MM.1S (cell line): Measurements from ENCODE around the gene PTTG1IP2.

Experiments used
- DNase-seq: peaks from one replicate; pipeline ENCODE4 v3.0.0-alpha.2; 2015
- H2AFZ ChIP-seq: fragments of 300-600 bp; sonication (generic); 2 replicates; pipeline ENCODE4 v1.6.0; 2016; ENCODE audit warnings: antibody characterized with exemption, low read length
- H3F3A ChIP-seq: fragments of 300-600 bp; sonication (generic); 2 replicates; pipeline ENCODE4 v1.6.1; 2016; ENCODE audit warnings: mild to moderate bottlenecking, antibody characterized with exemption, low read length, moderate library complexity, mixed read lengths; ENCODE audit not compliant: insufficient read depth
- H3K27ac ChIP-seq: fragments of 300-600 bp; sonication (generic); 2 replicates; pipeline ENCODE4 v1.5.1; 2016; ENCODE audit warnings: mild to moderate bottlenecking, low read length
- H3K27me3 ChIP-seq: fragments of 300-600 bp; sonication (generic); replicated peaks from 2 replicates; pipeline ENCODE4 v1.6.0; 2016; ENCODE audit warnings: low read length; ENCODE audit not compliant: insufficient read depth
- H3K36me3 ChIP-seq: fragments of 300-600 bp; sonication (generic); replicated peaks from 2 replicates; pipeline ENCODE4 v1.6.1; 2016; ENCODE audit warnings: mild to moderate bottlenecking, low read length, mixed read lengths; ENCODE audit not compliant: insufficient read depth
- H3K4me1 ChIP-seq: fragments of 300-600 bp; sonication (generic); 2 replicates; pipeline ENCODE4 v1.6.1; 2016; ENCODE audit warnings: low read length, mixed read lengths
- H3K4me2 ChIP-seq: fragments of 300-600 bp; sonication (generic); 2 replicates; pipeline ENCODE4 v1.6.0; 2016; ENCODE audit warnings: low read depth, low read length
- H3K4me3 ChIP-seq: fragments of 300-600 bp; sonication (generic); 2 replicates; pipeline ENCODE4 v1.5.1; 2016; ENCODE audit warnings: low read length, mixed read lengths
- H3K79me2 ChIP-seq: fragments of 300-600 bp; sonication (generic); 2 replicates; pipeline ENCODE4 v1.6.1; 2016; ENCODE audit warnings: mixed run types, low read length, mixed read lengths
- H3K9ac ChIP-seq: fragments of 300-600 bp; sonication (generic); 2 replicates; pipeline ENCODE4 v1.6.1; 2016; ENCODE audit warnings: low read length, mixed read lengths
- H3K9me2 ChIP-seq: fragments of 300-600 bp; sonication (generic); replicated peaks from 2 replicates; pipeline ENCODE4 v1.6.1; 2016; ENCODE audit warnings: mild to moderate bottlenecking, low read length, mixed read lengths; ENCODE audit not compliant: insufficient read depth
- H3K9me3 ChIP-seq: fragments of 300-600 bp; sonication (generic); replicated peaks from 2 replicates; pipeline ENCODE4 v1.6.1; 2016; ENCODE audit warnings: mild to moderate bottlenecking, low read length, mixed read lengths; ENCODE audit not compliant: insufficient read depth
- H4K20me1 ChIP-seq: fragments of 300-600 bp; sonication (generic); 2 replicates; pipeline ENCODE4 v1.6.1; 2016; ENCODE audit warnings: mild to moderate bottlenecking, low read length, moderate library complexity, mixed read lengths; ENCODE audit not compliant: insufficient read depth
- EZH2 ChIP-seq: fragments of 300-600 bp; sonication (generic); optimal IDR thresholded peaks from 2 replicates; pipeline ENCODE3; 2017; ENCODE audit warnings: low read depth, mild to moderate bottlenecking, antibody characterized with exemption, low read length, mixed read lengths
- EZH2phosphoT487 ChIP-seq: fragments of 300-600 bp; sonication (generic); IDR thresholded peaks from 2 replicates; pipeline ENCODE4 v1.6.1; 2018; ENCODE audit warnings: antibody characterized with exemption, low read length
- TF ChIP-seq, protein P1 (sequence below): fragments of 300-600 bp; sonication (generic); IDR thresholded peaks from 2 replicates; pipeline ENCODE4 v1.5.1; 2016; ENCODE audit warnings: antibody characterized with exemption, low read length, mixed read lengths

PTTG1IP2 gene

DNA sequence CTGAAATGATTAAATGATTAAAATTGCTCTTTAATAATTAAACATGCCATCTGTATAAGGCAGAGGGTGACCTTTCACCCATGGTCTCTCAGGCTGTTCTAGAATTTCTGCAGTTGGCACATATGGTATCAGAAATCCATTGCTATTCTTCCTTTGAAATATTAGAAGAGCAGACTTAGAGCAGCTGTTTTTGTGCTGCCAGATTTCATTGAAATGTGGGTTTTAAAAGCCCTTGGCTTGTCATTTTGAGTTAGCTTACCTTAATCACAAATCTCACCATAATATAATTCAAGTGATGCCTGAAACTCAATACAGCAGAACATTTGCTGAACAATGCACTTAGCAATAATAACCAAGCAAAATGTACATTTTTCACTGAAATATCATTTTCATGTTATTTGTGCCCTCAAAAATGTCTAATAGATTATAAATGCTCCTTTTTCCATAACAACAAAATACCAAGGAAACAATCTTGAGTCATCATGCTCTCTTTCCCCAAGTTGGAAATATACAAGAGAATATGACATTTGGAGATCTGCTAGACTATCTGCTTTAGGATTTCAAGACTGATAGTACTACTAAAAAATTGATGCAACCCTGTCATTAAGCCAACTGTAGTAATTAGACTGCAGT, 16.1 kb upstream of the PTTG1IP2 start:
- no peak for DNase-seq
- Histone ChIP-seq H3F3A (no peaks in the 10 kb centered on the region), H3K4me2 (no peak overlapping the region), H3K79me2 (no peaks in the 10 kb centered on the region), H3K9me2 (no peaks in the 10 kb centered on the region), H2AFZ (no peak overlapping the region), H3K4me1 (0 out of 2 replicates have a peak, but pooled peaks cover 3% of the 10 kb centered on the region), H3K36me3 (no peaks in the 10 kb centered on the region), H3K27ac (no peak overlapping the region), H3K9me3 (no peaks in the 10 kb centered on the region), H3K4me3 (no peak overlapping the region), H3K9ac (no peak overlapping the region), H4K20me1 (no peaks in the 10 kb centered on the region), H3K27me3 (no peaks in the 10 kb centered on the region)
- TF ChIP-seq, protein P1, sequence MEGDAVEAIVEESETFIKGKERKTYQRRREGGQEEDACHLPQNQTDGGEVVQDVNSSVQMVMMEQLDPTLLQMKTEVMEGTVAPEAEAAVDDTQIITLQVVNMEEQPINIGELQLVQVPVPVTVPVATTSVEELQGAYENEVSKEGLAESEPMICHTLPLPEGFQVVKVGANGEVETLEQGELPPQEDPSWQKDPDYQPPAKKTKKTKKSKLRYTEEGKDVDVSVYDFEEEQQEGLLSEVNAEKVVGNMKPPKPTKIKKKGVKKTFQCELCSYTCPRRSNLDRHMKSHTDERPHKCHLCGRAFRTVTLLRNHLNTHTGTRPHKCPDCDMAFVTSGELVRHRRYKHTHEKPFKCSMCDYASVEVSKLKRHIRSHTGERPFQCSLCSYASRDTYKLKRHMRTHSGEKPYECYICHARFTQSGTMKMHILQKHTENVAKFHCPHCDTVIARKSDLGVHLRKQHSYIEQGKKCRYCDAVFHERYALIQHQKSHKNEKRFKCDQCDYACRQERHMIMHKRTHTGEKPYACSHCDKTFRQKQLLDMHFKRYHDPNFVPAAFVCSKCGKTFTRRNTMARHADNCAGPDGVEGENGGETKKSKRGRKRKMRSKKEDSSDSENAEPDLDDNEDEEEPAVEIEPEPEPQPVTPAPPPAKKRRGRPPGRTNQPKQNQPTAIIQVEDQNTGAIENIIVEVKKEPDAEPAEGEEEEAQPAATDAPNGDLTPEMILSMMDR: no peak
- TF ChIP-seq EZH2 (no peak), EZH2phosphoT487 (no peak)

DNA sequence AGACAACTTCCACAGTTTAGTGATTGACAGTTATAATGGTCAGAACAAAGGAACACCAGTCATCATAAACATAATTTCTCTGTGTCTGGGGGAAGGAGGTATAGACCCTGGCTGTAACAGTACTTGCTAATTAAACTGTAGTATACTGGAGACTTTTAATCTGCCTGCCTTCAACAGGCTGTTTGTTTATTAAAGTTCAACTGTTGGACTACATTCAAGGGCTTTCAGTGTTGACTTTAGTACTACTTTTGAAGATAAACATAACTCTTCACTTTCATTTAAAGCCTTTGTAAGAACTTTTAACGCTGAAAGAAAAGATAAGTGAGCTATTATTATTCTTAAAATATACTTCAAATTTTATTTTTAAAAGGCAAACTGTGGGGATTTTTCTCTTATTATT, 15.5 kb upstream of the PTTG1IP2 start:
- Histone ChIP-seq H3K27ac (no peak overlapping the region), H3K4me2 (no peak overlapping the region), H3K79me2 (no peaks in the 10 kb centered on the region), H3K27me3 (no peaks in the 10 kb centered on the region), H3K4me1 (0 out of 2 replicates have a peak, but pooled peaks cover 3% of the 10 kb centered on the region), H3K9ac (no peak overlapping the region), H2AFZ (no peak overlapping the region), H4K20me1 (no peaks in the 10 kb centered on the region), H3K9me3 (no peaks in the 10 kb centered on the region), H3F3A (no peaks in the 10 kb centered on the region), H3K4me3 (no peak overlapping the region), H3K9me2 (no peaks in the 10 kb centered on the region), H3K36me3 (no peaks in the 10 kb centered on the region)
- TF ChIP-seq, protein P1: no peak
- DNase-seq: no peak

DNA sequence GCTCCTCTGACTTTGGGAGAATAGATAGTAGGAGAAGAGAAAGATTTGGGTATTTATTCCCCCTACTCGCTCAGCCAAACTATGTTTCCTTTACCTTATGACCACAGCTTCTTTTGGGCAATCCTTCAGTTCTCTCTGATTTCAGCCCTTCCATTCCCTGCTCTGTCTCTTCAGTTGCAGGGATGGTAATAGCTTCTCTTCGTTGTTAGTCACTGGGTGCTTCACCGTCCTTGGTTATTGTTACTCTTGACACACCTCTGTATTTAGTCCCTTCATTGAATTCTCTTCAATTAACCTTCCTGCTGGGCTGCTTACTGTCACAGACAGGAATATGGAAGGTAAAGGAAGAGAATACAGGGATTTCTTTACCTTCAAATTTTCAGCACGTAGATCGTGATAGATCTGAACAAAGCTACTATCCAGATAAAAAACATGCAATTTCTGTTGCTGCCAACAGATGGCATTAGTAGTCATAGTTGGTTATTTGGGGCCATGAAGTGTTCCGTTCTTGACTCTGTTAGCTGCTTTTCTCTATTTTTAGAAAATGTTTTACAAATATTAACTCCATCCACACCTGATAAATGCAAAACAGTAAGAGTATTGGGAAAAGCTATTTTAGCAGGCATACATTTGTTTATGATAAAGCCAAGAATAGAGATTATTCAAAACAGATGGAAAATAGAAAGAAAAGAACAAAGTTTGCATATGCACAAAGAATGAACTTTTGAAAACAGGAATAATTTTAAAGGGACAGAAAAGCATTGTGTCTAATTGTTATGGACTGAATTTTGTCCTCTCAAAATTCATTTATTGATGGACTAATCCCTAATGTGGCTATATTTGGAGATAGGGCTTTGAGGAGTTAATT, 14.0 kb upstream of the PTTG1IP2 start:
- no peak overlapping the region for H3K27ac ChIP-seq
- no peaks in the 10 kb centered on the region for H3K9me2 ChIP-seq
- H3K36me3 ChIP-seq: no peaks in the 10 kb centered on the region
- peak; percentile 55 for DNase-seq
- H3F3A ChIP-seq: no peaks in the 10 kb centered on the region
- peak overlapping the region; percentile 62 for H3K4me2 ChIP-seq
- H3K27me3 ChIP-seq: no peaks in the 10 kb centered on the region
- peak overlapping the region; percentile 76; the same call in 1 of the 2 replicates for H2AFZ ChIP-seq
- H4K20me1 ChIP-seq: no peaks in the 10 kb centered on the region
- no peaks in the 10 kb centered on the region for H3K9me3 ChIP-seq
- H3K4me3 ChIP-seq: peak overlapping the region; percentile 27; the same call in 1 of the 2 replicates
- no peaks in the 10 kb centered on the region for H3K79me2 ChIP-seq
- 0 out of 2 replicates have a peak, but pooled peaks cover 3% of the 10 kb centered on the region for H3K4me1 ChIP-seq
- no peak for TF ChIP-seq EZH2phosphoT487
- TF ChIP-seq, protein P1: peak; percentile 76
- H3K9ac ChIP-seq: 0 out of 2 replicates have a peak overlapping the region, but pooled peaks have one; percentile 4
